Sigmoid colon (tissue), 4 donors: ENCODE results near the gene MESD.

Experiments used
- CTCF ChIP-seq, 4 experiments: fragments of 450-650 bp in 3 of 4; fragments of 200-600 bp in 1 of 4; IDR thresholded peaks; one replicate each; pipeline ENCODE4 v1.5.1; 2016 to 2019; ENCODE audit warnings: antibody characterized with exemption in 4 of 4, mild to moderate bottlenecking in 3 of 4, moderate library complexity in 2 of 4
- POLR2AphosphoS5 ChIP-seq, 4 donors: sonication (generic); formaldehyde crosslinking; IDR thresholded peaks; one replicate each; pipeline ENCODE4 v1.6.1; 2017; ENCODE audit warnings: antibody characterized with exemption in 4 of 4

GRCh38 chr15:80971143-80971542 lies 18.5 kb downstream of the MESD start:
- TF ChIP-seq POLR2AphosphoS5 (IDR thresholded peaks at IDR 0.05) (no peak), CTCF (IDR thresholded peaks at IDR 0.05) (no peak)
